Measurements from ENCODE around the gene GPNMB.

GRCh38 chr7:23268746-23269145 lies 22.2 kb downstream of the GPNMB start:
- TF ChIP-seq CTCF (IDR thresholded peaks at IDR 0.05) = no peak
- TF ChIP-seq POLR2A (IDR thresholded peaks at IDR 0.05) = no peak
